ENCODE results near the gene ABLIM1.

Gene ABLIM1

GRCh38 chr10:114402871-114403540 lies 255.1 kb downstream of the ABLIM1 start:
- no peak for DNase-seq

GRCh38 chr10:114402233-114402632 lies 255.8 kb downstream of the ABLIM1 start:
- DNase-seq, result no peak

GRCh38 chr10:114401195-114401791 lies 256.8 kb downstream of the ABLIM1 start:
- no peak for DNase-seq

DNA sequence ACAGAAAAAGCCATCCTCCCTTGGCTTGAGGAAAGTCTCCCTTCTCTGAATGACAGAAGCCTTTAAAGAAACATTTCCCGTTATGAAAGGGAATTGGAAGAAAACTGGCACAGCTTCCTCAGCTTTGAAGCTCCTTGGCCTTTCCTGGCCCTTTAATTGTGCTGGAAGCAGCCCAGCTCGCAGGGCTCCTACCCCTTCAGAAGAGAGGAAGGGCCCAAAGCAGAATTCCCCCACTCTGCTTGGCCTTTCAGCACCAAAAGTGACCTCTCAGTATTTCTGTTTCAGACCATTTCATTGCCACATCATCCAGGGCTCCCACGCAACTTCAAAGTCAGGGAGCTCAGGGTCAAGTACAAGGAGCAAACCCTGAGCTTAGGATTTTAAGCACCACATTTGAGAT lies 258.0 kb downstream of the ABLIM1 start:
- DNase-seq, result no peak

GRCh38 chr10:114399576-114399975 lies 258.5 kb downstream of the ABLIM1 start:
- DNase-seq, result no peak

GRCh38 chr10:114398587-114399331 lies 259.3 kb downstream of the ABLIM1 start:
- DNase-seq, result no peak

- no peak for DNase-seq
Observed at GRCh38 chr10:114397651-114398145, 260.4 kb downstream of the ABLIM1 start.

GRCh38 chr10:114396464-114396863 lies 261.6 kb downstream of the ABLIM1 start:
- DNase-seq, result no peak

DNA sequence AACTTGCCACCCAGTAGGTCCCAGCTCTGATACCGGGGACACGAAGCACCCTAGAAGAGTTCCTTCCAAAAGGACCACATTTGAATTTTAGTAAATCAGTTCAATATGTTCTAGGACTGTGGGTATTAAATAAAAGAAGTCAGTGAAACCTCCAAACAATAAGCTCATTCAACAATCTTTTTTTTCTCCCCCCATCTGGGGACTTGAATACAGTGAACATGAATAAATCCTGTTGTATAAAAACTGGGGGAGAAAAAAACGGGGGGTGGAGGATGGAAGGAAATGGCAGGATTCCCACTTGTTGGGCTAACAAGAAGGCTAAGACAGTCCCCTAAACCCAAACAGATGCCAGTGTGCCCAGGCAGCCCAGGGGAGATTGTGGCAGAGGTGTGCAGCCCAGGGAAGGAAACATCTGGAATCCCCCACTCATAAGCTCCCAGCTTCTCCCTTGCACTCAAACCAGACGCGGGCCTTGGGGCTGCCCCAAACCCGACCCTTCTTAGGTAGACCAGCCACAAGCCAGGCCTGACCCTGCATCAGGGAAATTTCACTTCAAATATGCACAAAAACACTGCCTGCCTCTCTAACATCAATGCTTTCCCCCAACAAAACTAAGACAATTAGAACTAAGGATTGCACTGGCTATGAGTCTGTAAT lies 262.6 kb downstream of the ABLIM1 start:
- DNase-seq, result no peak

- DNase-seq, result no peak
Observed at GRCh38 chr10:114394531-114394930, 263.5 kb downstream of the ABLIM1 start.

DNA sequence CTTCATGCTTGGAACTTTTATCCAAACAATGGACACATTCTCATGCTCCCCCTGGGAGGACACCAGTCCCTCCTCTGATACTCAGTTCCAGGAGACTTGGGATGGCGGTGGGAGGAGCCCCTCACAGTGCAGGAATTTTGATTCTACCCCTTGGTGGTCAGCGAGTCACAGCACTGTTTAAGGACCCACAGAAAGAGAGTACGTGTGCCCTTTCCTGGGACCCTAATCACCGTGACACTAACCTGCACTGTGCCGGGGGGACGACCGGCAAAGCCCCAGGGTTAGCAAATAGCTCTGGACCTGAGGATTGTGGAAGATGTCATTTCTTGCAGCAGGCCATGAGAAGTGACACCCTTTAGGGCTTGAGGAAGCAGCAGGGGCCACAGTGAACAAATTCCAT lies 264.2 kb downstream of the ABLIM1 start:
- no peak for DNase-seq

GRCh38 chr10:114393482-114393881 lies 264.6 kb downstream of the ABLIM1 start:
- DNase-seq, result no peak

- DNase-seq, result no peak
Observed at GRCh38 chr10:114392112-114392835, 265.8 kb downstream of the ABLIM1 start.

DNA sequence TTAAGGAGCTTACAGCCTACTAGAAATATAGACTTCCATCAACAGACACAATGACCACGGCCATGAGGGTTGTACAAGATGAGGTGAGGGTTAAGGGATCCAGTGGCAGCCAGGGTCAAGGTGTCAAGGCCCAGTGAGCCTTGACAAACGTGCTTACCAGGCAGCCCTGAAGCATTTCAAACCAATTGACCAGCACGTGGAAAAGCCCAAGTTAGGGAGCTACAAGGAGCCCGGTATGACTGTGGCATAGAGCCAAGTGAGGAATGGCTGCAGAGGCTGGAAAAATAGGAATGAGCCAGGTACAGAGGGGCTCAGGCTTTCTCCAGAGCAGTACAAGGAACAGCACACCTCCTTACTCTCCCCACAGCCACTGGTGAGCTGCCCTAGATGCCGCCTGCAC lies 266.5 kb downstream of the ABLIM1 start:
- DNase-seq, result no peak

GRCh38 chr10:114389426-114389825 lies 268.6 kb downstream of the ABLIM1 start:
- DNase-seq, result no peak

DNA sequence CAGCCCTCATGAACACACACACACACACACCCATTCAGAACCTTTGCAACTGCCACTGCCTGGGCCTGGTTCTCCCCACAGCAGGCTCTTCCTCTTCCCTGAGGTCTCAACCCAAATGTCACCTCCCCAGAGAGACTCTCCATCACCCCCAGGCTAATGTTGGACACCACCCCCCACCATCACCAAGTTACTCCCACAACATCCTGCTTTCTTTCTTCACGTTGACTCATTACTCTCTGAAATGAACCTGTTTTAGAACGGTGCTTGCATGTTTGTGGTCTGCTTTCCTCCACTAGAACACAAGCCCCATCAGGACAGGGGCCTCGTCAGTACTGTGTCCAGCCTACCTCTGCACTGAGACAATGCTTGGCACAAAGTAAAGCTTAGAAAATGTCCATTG lies 269.8 kb downstream of the ABLIM1 start:
- DNase-seq, result no peak

DNA sequence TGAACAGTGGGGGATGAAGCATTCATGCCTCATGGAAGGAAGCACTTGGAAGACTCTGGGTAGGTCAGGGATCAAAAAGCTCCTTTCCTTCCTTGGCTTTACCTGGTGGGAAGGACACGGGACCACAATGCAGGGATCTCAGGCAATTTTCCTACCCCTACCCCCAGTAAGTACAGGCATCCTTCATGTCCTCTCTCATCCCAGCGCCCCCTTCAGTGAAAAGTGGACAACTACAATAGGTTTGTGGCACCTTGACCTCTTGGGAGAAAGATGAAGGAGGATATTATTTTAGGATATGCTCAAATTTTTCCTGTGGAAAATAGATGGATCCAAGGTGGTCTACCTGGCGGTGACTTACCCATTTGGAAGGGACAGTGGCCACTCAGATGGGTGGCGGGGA lies 270.3 kb downstream of the ABLIM1 start:
- no peak for DNase-seq

DNA sequence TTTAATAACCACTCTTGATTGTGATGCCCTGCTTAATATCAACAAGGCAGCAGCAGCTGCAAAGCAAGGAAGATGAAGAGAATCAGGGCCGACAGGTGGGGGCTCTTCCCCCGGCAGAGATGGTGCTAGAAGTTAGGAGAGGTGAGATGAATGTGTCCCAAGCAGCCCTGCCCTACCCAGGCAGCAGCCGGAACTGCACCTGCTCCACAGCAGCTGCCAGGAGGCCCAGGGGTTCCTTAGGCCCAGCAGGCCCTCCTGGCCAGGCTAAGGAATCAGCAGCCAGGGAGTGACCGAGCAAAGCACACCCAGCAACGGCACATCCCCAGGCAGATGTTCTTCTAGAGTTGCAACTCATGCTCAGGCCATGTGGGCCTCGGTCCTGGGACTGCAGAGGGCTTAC lies 271.6 kb downstream of the ABLIM1 start:
- no peak for DNase-seq

DNA sequence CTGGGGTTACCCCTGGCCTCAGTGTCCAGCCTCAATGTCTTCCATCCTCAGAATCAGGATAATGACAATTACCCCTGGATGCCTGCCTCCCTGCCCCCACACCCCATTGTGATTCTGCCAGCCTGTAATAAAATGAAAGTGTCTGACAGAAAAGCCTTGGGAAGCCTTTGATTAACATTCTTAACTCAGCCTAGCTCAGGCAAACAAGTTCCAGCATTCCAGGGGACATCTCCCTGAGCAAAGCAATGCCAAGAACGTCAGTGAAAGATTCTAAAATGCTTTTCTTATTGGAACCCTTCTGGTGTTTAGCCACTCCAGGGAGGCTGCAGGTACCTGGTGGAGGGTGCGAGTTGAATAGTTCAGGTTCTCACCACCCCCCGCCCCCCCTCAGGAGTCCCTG lies 272.5 kb downstream of the ABLIM1 start:
- DNase-seq, result no peak

GRCh38 chr10:114384601-114385000 lies 273.5 kb downstream of the ABLIM1 start:
- no peak for DNase-seq

GRCh38 chr10:114384181-114384580 lies 273.9 kb downstream of the ABLIM1 start:
- no peak for DNase-seq

All from activated CD8-positive, alpha-beta memory T cell treated with anti-CD3 and anti-CD28 coated beads, Interleukin-2, amount 50 U/mL, for 4 hours (primary cell).